ENCODE results near the gene BTBD2.

- no peak for TF ChIP-seq HDGF (IDR thresholded peaks at IDR 0.05; ENCODE audit: borderline replicate concordance)
- no peak for TF ChIP-seq L3MBTL2 (conservative IDR thresholded peaks at IDR 0.05)
- TF ChIP-seq NFRKB (IDR thresholded peaks at IDR 0.05): no peak
- TF ChIP-seq CTBP1 (IDR thresholded peaks at IDR 0.05; ENCODE audit: borderline replicate concordance): no peak
- no peak for TF ChIP-seq PKNOX1 (IDR thresholded peaks at IDR 0.05)
- TF ChIP-seq FOXK2 (IDR thresholded peaks at IDR 0.05): no peak
- no peak for TF ChIP-seq BHLHE40 (IDR thresholded peaks at IDR 0.05; ENCODE audit: borderline replicate concordance)
- TF ChIP-seq SUZ12 (IDR thresholded peaks at IDR 0.05): no peak
- TF ChIP-seq SP1 (IDR thresholded peaks at IDR 0.05): no peak
- TF ChIP-seq FOXM1 (IDR thresholded peaks at IDR 0.05; ENCODE audit: borderline replicate concordance): no peak
- TF ChIP-seq ZNF384 (IDR thresholded peaks at IDR 0.05): no peak
- no peak for TF ChIP-seq FOXA1 (IDR thresholded peaks at IDR 0.05)
Measured at GRCh38 chr19:2015608-2015950, at the start of gene BTBD2.

All from HEK293T (cell line).